ENCODE data around the gene ZP1.
"Not testable (repeated sequence)": the region's sequence is repeated elsewhere in the genome, so short reads cannot be mapped to it uniquely, and the experiment has no call there.

Gene ZP1

DNA sequence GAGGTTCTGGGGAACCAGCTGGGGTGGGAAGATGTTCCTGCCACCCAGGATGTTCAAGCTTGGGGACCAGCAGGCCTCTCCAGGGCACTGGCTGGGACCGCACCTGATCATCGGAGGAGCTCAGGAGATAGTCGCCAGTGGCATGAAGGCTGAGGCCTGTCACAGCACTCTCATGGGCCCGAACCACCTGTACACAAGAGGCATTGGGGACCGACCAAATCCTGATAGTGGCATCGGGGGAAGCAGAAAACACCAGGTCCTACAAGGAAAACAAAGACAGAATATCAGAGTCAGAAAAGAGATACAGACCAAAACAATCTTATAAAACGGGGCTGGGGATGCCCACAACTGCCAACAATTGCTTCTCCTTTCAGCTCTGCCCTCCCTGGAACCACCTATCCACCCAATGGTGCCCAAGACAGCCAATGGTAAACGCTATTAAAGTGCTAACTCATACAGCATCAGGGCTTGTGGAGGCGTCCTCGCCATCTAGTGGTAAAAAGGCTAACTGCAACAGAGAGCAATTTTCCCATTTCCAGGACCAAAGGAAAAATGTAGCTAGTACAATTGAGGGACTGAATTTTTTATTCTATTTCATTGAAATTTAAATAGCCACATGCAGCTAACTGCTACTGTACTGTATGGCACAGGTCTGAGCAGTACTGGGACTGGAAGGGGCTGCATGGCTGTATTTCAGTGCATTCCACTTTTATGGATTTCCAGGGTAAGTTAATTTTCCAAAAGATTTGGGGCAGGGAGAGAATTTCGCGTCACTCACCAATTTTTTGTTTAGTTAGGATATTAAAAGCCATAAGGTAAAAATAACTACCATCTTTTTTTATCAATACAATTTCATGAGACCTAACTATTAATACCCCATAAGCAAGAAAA is 31.9 kb downstream of the ZP1 start:
- Mint-ChIP-seq H3K36me3 (peaks cover 43 to 69% of the 10 kb centered on the region in 2 donors), H3K4me3 (no peak overlapping the region)
- peak; percentile 94 to 98 for ATAC-seq (replicated peaks)

DNA sequence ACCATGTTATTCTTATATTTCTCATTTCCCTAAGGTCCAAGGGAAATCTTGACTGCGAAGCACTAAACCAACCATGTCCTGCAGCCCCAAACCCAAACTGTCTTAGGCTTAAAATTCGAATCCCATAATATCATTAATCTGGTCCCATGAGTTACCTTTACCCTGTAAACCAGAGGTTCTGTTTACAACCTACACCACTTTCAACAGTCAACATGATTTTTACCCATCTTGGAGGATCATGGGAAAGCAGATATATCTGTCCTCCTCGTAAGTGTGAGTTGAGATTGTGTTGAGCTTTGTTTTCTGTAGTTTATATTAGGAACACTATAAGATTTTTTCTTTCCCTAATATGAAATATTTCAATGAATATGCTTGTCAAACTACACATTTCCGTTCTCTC is 32.6 kb downstream of the ZP1 start:
- no peak for DNase-seq
- H3K9me3 Mint-ChIP-seq = no peaks in the 10 kb centered on the region
- no peak overlapping the region for H3K4me3 Mint-ChIP-seq
- H3K27me3 Mint-ChIP-seq = no peaks in the 10 kb centered on the region
- H3K27ac Mint-ChIP-seq = peak overlapping the region; percentile 37
- peaks cover 29 to 31% of the 10 kb centered on the region in 2 donors for H3K4me1 Mint-ChIP-seq
- ATAC-seq (replicated peaks) = no peak
- peaks cover 41 to 66% of the 10 kb centered on the region in 2 donors for H3K36me3 Mint-ChIP-seq

More for the DNA sequence above, 31.9 kb downstream of the ZP1 start:
- Mint-ChIP-seq H3K27me3 (no peaks in the 10 kb centered on the region), H3K9me3 (no peaks in the 10 kb centered on the region), H3K4me1 (peaks cover 27 to 29% of the 10 kb centered on the region in 2 donors), H3K27ac (peak overlapping the region; percentile 49)
- peak; percentile 27 for DNase-seq

DNA sequence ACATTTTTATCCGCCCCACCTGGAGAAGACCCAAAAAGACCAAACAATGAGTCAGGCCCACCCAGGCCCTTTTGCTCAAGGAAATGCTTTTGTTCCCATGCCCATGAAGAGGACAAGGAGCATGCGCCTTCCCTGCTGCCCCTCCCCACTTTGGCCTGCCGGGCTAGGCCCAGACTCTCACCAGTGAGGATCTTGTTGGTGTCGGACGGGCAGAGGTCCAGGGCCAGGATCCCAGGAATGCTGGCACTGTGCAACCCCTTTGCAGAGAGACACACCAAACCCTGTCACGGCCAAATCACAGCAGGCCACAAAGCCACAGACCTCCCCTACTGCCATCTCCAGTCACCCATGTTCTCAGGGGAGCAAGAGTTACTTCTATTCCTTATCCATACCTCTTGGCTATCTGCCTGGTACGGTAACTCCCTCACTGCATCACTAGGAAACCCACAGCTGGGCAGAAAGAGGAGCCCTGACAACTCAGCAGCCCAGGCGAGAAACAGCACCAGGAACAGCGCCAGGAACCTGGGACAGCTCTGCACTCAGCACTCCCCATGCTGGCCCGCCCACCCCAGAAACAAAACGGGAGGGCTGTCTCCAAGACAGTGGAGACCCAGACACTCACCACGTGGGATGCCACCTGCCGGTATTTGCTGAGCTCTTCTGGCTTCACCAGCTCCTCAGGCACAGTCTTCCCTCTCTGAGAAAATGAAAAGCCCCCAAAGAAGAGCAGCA is 33.5 kb downstream of the ZP1 start:
- Mint-ChIP-seq H3K27me3 (no peaks in the 10 kb centered on the region), H3K4me3 (no peak overlapping the region), H3K36me3 (peaks cover 37 to 57% of the 10 kb centered on the region in 2 donors), H3K27ac (no peak overlapping the region), H3K4me1 (peaks cover 37% of the 10 kb centered on the region in 2 donors), H3K9me3 (no peaks in the 10 kb centered on the region)
- ATAC-seq (replicated peaks) = no peak
- no peak for DNase-seq

DNA sequence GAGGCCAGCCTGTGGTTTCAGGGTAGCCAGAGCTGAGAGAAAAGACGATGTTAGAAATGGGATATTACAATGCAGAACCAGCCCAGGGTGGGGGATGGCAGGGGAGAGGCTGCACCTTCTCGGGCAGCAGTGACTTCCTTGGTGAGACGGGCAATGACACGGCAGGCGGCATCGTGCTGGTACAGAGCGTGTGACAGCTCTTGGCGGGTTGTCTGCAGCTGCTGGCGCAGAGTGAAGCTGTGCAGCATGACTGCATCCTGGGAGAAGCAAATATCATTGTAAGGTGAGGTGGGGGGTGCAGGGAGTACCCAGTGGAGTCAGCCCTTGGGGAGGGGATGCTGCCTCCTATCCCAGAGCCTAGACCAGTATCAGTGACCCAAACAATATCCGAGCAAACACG is 35.3 kb downstream of the ZP1 start:
- DNase-seq (no peak), ATAC-seq (replicated peaks) (no peak)
- peaks cover 0 to 1% of the 10 kb centered on the region in 2 donors for H3K9me3 Mint-ChIP-seq
- no peaks in the 10 kb centered on the region for H3K27me3 Mint-ChIP-seq
- no peak overlapping the region for H3K27ac Mint-ChIP-seq
- H3K4me1 Mint-ChIP-seq = peaks cover 42 to 50% of the 10 kb centered on the region in 2 donors
- H3K4me3 Mint-ChIP-seq = no peak overlapping the region
- H3K36me3 Mint-ChIP-seq = peaks cover 36 to 51% of the 10 kb centered on the region in 2 donors

DNA sequence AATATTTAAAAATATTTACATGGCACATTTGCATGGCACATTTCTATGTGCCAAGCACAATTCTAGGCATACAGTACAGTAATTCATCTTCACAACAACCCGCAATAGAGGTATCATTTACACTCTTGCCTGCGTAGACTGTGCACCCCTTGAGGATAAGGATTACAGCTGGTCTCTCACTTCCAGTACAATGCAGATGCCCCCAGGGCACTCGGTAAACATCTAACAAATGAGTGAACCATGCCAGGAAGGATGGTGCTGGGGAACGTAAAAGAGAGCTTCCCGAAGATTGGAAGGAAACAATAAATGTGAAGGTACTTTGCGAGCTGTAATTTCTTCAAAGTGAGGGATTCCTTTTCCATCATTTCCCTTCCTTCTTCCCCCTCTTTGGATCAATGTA is 37.7 kb downstream of the ZP1 start:
- Mint-ChIP-seq H3K4me3 (peak overlapping the region; percentile 92 to 96), H3K36me3 (peaks cover 43 to 49% of the 10 kb centered on the region in 2 donors), H3K27me3 (no peaks in the 10 kb centered on the region), H3K4me1 (peaks cover 51 to 64% of the 10 kb centered on the region in 2 donors), H3K27ac (peak overlapping the region; percentile 97), H3K9me3 (peaks cover 16 to 20% of the 10 kb centered on the region in 2 donors)
- no peak for DNase-seq
- ATAC-seq (replicated peaks) = no peak

DNA sequence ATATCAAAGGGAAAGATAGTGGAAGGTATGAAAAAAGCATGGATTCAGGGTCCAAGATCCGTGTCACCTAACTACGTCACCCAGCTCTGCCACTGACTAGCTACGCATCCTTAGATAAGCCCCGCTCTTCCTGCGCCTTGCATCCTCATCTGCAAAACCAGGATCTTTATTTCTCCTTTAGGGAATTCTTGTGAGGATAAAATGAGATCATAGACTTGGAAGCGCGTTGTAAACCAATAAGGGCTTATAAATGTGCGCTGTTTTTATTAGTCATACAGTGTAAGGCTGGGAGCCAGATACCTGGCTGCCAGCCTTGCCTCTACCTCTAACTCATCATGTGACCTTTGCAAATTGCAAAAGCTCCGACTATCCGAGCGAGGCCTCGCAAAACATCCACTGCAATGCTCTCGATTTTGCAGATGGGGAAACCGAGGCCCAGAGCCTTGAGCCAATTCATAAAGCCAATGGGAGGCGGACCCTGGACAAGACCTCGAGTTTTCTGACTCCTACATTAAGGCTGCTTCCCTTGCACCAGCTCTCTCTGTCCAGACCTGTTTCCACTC is 38.3 kb downstream of the ZP1 start:
- no peak for DNase-seq
- H3K27me3 Mint-ChIP-seq = no peaks in the 10 kb centered on the region
- peak overlapping the region; percentile 92 to 96 for H3K4me3 Mint-ChIP-seq
- H3K9me3 Mint-ChIP-seq = peaks cover 17 to 21% of the 10 kb centered on the region in 2 donors
- H3K4me1 Mint-ChIP-seq = peaks cover 54 to 70% of the 10 kb centered on the region in 2 donors
- H3K36me3 Mint-ChIP-seq = peaks cover 43 to 46% of the 10 kb centered on the region in 2 donors
- no peak for ATAC-seq (replicated peaks)
- peak overlapping the region; percentile 97 for H3K27ac Mint-ChIP-seq

DNA sequence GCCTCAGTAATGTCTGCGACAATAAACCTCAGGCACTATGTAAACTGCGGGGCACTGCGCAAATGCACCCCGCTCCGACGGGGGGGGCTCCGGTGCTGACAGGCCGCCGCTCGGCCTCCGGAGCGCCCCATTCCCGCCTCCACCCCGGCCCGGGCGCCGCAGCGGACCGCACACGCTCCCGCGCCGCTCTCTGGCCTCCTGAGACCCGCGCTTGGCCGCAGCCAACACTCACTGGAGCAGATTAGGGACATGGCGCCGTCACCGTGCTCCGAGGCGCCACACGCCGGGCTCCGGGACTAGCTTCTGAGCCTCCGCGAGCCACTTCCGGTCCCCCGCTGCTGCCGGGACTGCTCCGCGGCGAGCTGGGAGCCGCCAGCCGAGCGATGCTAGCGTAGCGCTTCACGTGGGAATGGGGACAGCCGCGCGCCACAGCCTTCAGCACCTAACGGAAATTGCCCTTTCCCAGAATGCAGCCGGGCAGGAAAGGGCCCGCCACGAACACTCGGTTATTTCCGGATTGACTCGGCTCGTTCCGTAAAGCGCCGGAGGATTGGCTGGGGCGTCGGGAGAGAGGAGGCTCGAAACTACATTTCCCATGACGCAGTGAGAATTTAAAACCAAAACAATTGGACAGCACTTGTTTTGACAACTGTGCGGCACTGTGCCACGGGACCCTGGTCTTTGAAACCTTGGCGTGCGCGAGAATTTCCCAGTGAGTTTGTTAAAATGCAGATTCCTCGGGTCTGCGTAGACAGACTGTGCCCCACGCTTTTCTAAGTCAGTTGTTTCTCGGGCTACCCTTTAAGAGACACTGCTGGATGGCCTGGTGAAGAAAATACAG is 39.0 kb downstream of the ZP1 start, which contains the start of gene PRPF19:
Gene PRPF19, minus strand, starts transcription at position 454 of the 841 bp plus-strand sequence. Its CDS starts 203 bp downstream, at position 251.
- peaks cover 60 to 77% of the 10 kb centered on the region in 2 donors for H3K4me1 Mint-ChIP-seq
- H3K4me3 Mint-ChIP-seq = peak within 1 kb of the TSS; percentile 92 to 96
- H3K9me3 Mint-ChIP-seq = peaks cover 20 to 25% of the 10 kb centered on the region in 2 donors

DNA sequence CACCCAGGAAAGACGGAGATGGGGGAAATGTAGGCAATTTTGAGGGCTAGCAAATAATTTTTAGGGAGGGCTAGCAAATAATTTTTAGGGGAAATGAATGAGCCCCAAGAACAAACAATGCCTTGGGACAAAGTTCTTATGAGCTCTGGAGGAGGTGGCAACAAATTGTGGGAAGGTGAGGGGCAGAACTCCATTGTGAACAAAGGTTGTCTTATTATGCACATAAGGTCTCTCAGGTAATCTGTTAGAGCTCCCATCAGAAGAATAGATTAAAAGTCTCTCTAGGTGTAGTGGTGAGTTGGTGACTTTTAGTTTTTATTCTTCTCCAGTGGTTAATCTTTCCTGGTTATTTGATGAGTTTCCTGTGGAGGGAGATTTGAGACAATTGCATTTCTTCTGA is 41.5 kb downstream of the ZP1 start:
- peak overlapping the region; percentile 97 for H3K27ac Mint-ChIP-seq
- H3K27me3 Mint-ChIP-seq = no peaks in the 10 kb centered on the region
- DNase-seq = no peak
- H3K4me3 Mint-ChIP-seq = peak overlapping the region; percentile 6 to 13
- peaks cover 20 to 25% of the 10 kb centered on the region in 2 donors for H3K9me3 Mint-ChIP-seq
- peaks cover 25 to 27% of the 10 kb centered on the region in 2 donors for H3K36me3 Mint-ChIP-seq
- ATAC-seq (replicated peaks) = no peak
- peaks cover 67 to 96% of the 10 kb centered on the region in 2 donors for H3K4me1 Mint-ChIP-seq

More for the DNA sequence above, 39.0 kb downstream of the ZP1 start, which contains the start of gene PRPF19:
- peak within 1 kb of the TSS; percentile 97 for H3K27ac Mint-ChIP-seq
- peaks cover 37 to 39% of the 10 kb centered on the region in 2 donors for H3K36me3 Mint-ChIP-seq
- DNase-seq = peak; percentile 99
- H3K27me3 Mint-ChIP-seq = no peaks in the 10 kb centered on the region
- peak; percentile 74 to 79 for ATAC-seq (replicated peaks)

DNA sequence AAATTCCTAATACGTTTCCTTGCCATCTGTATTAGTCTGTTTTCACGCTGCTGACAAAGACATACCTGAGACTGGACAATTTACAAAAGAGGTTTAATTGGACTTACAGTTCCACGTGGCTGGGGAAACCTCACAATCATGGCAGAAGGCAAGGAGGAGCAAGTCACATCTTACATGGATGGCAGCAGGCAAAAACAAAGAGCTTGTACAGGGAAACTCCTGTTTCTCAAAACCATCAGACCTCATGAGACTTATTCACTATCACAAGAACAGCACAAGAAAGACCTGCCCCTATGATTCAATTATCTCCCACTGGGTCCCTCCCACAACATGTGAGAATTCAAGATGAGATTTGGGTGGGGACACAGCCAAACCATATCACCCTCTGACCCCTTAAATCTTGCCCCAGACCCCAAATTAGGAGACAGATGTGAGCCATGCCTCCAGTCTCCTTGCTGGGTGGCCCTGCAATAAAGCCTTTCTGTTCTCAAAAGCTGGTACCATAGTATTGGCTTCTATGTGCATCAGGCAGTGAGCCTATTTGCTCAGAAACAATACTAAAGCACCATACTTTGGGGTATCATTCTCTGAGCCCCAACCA is 42.4 kb downstream of the ZP1 start:
- peaks cover 24 to 27% of the 10 kb centered on the region in 2 donors for H3K36me3 Mint-ChIP-seq
- H3K4me1 Mint-ChIP-seq = peaks cover 60 to 94% of the 10 kb centered on the region in 2 donors
- H3K27ac Mint-ChIP-seq = peak overlapping the region; percentile 97

DNA sequence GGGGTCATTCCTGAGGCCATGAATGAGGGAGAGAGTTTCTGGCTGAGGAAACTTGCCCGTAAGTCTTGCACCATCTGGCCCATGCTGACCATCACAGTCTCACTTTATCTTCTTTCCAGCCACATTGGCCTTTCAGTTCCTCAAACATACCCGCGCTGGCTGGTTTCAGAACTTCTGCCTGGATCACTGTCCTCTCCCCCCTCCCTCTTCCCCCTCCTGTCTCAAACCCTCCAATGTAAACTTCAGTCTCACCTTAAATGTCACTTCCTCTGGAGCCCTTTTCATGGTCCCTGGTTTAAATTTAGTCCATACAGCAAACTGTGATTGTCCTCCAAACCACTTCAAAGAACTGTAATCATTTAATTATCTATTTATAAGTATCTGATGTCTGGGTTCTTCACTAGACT is 42.9 kb downstream of the ZP1 start:
- Mint-ChIP-seq H3K4me1 (peaks cover 59 to 95% of the 10 kb centered on the region in 2 donors), H3K27ac (peak overlapping the region; percentile 97), H3K27me3 (no peaks in the 10 kb centered on the region), H3K9me3 (peaks cover 20 to 25% of the 10 kb centered on the region in 2 donors), H3K36me3 (peaks cover 24 to 27% of the 10 kb centered on the region in 2 donors), H3K4me3 (peak overlapping the region; percentile 20 to 56)
- peak; percentile 81 for DNase-seq
- peak; percentile 48 to 54 for ATAC-seq (replicated peaks)

More for the DNA sequence above, 42.4 kb downstream of the ZP1 start:
- H3K9me3 Mint-ChIP-seq = peaks cover 20 to 25% of the 10 kb centered on the region in 2 donors
- ATAC-seq (replicated peaks) = peak; percentile 0 to 3
- not testable (repeated sequence) for H3K27me3 Mint-ChIP-seq, DNase-seq
- H3K4me3 Mint-ChIP-seq = peak overlapping the region; percentile 43 to 56

DNA sequence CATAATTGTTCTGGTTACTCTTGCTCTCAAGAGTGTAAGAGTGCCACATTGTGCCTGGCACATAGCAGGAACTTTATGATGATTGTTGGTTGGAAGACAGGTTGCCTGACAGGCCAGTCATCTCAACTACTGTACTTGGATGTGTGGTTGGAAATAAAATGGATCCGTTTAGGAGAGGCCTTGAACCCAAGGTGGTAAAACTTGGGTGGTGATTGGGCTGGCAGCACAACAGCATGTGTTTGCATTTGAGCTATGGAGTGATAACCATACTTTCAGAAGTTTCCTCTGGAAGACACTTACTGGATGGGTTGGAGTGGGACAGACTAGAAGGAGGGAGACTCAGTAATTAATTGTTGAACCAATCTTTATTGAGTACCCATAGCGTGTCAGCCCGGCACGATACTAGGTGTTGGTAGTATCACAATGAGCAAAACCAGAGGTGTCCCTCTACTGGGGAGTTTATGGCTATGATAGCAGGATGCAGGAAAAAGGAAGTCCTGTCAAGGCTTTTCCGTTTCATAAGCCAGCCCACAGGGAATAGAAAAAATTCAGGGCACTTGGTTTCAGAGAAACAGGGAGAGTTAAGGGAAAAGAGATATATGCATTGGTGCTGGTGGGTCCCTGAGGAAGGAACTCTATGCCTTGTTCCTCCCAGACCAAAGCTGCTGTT is 43.5 kb downstream of the ZP1 start:
- ATAC-seq (replicated peaks) = peak in 1 of 2 donors; percentile 5
- no peak for DNase-seq
- Mint-ChIP-seq H3K9me3 (peaks cover 20 to 25% of the 10 kb centered on the region in 2 donors), H3K36me3 (peaks cover 23 to 26% of the 10 kb centered on the region in 2 donors), H3K4me1 (peaks cover 62 to 95% of the 10 kb centered on the region in 2 donors), H3K4me3 (peak overlapping the region; percentile 41 to 49), H3K27ac (peak overlapping the region; percentile 97), H3K27me3 (no peaks in the 10 kb centered on the region)

DNA sequence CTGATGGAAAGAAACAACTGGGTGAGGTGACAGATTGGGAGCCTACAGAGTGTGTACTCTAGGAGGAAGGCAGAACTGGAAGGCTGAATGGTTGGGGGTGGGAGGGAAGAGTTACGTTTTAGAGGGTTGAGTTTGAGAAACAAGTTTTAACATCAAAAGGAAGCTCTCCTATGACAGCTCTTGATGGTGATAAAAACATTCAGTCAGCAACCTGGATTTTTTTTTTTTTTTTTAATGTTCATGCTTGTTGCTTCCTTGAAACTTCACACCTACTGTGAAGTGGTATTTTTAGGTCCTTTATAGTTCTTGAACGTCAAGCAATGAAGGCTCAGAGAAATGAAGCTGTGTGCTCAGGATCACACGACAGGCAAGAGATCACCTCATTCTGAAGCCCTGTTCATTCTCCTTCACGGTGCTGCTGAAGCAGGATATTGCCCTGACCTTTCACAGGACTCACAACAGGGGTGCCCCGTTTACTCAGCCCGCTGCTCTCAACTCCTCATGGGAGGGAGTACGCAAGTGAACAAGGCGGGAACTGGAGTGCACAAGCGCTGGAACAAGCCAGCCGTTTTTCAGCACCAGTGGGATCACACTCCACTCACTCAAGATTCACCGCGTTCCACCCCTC is 45.0 kb downstream of the ZP1 start:
- DNase-seq (no peak), ATAC-seq (replicated peaks) (no peak)
- H3K36me3 Mint-ChIP-seq = peaks cover 28 to 33% of the 10 kb centered on the region in 2 donors
- H3K27ac Mint-ChIP-seq = peak overlapping the region; percentile 97
- no peaks in the 10 kb centered on the region for H3K27me3 Mint-ChIP-seq
- H3K9me3 Mint-ChIP-seq = peaks cover 20 to 25% of the 10 kb centered on the region in 2 donors
- peak overlapping the region in 1 of 2 donors; percentile 31 for H3K4me3 Mint-ChIP-seq
- H3K4me1 Mint-ChIP-seq = peaks cover 66 to 96% of the 10 kb centered on the region in 2 donors
